Erythroblast (primary cell): Measurements from ENCODE around the gene SAMD4A.

ENCODE experiments used
- GATA1 ChIP-seq: IDR thresholded peaks from 2 replicates; pipeline ENCODE4 v1.6.1; 2011; ENCODE audit warnings: low read depth, mild to moderate bottlenecking, control low read depth, low read length, moderate library complexity
- POLR2A ChIP-seq: IDR thresholded peaks from 2 replicates; pipeline ENCODE4 v1.6.1; 2011; ENCODE audit warnings: mild to moderate bottlenecking, low read length

DNA sequence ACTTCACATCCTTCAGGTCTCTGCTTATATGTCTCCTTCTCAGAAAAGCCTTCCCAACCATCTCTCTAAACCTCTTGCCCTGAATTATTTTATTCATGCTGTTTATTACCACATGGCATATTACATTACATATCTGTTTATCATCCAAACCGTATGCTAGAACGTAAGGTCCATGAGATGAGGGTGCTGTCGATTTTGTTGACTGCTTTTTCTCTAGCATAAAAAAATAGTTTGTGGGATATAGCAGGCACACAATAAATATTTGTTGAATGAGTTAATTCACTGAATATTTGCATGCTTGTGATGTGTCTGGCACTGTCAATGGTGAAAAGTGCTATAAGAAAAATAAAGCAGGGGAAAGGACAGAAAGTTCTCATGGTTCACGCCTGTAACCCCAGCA, 22.9 kb downstream of the SAMD4A start:
- TF ChIP-seq POLR2A (no peak), GATA1 (no peak)
